DND-41 (cell line): ENCODE data around the gene P2RY11.

Source experiments
- CTCF ChIP-seq: IDR thresholded peaks from 2 replicates; pipeline ENCODE4 v1.5.1; 2012; ENCODE audit warnings: borderline replicate concordance, low read length, moderate library complexity, mild to moderate bottlenecking; ENCODE audit not compliant: poor library complexity, severe bottlenecking; ENCODE audit errors: extremely low read depth
- EZH2 ChIP-seq: IDR thresholded peaks from 3 replicates; pipeline ENCODE4 v1.6.1; 2012; ENCODE audit warnings: borderline replicate concordance, low read depth, mild to moderate bottlenecking, moderate library complexity, low read length, inconsistent platforms; ENCODE audit not compliant: severe bottlenecking

GRCh38 chr19:10085641-10086590, 25.6 kb upstream of the P2RY11 start, which contains the start of gene SHFL:
- no peak for TF ChIP-seq CTCF
- no peak for TF ChIP-seq EZH2
